ENCODE results near the gene PLXNA4.

GRCh38 chr7:132296820-132297219 lies 279.4 kb downstream of the PLXNA4 start:
- TF ChIP-seq EZH2phosphoT487 (IDR thresholded peaks at IDR 0.05; ENCODE audit: insufficient read depth, low read depth) (no peak), EZH2 (IDR thresholded peaks at IDR 0.05; ENCODE audit: insufficient read depth, poor library complexity, severe bottlenecking) (no peak)

Data from GM23248 (cell line).